ENCODE measurements around the gene CMYA5.

DNA sequence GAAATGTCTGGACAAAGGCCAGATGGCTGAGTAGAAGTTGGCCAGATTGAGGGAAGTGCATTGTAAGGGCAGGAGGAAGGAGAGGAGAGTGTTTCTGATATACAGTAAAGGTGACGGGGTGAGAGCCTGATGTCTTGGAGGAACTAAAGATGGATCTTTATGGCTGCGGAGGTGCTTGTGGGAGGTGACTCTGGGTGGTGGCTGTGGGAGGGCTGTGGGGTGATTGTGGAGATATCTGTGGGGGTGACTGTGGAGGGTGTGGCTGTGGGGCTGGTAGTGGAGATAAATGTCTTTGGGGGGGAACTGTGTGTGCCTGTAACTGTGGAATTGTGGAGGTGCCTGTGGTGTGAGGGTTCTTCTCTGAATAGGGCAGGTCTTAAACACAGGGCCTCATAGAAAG, 121.4 kb downstream of the CMYA5 start:
- TF ChIP-seq, protein P1, sequence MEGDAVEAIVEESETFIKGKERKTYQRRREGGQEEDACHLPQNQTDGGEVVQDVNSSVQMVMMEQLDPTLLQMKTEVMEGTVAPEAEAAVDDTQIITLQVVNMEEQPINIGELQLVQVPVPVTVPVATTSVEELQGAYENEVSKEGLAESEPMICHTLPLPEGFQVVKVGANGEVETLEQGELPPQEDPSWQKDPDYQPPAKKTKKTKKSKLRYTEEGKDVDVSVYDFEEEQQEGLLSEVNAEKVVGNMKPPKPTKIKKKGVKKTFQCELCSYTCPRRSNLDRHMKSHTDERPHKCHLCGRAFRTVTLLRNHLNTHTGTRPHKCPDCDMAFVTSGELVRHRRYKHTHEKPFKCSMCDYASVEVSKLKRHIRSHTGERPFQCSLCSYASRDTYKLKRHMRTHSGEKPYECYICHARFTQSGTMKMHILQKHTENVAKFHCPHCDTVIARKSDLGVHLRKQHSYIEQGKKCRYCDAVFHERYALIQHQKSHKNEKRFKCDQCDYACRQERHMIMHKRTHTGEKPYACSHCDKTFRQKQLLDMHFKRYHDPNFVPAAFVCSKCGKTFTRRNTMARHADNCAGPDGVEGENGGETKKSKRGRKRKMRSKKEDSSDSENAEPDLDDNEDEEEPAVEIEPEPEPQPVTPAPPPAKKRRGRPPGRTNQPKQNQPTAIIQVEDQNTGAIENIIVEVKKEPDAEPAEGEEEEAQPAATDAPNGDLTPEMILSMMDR (IDR thresholded peaks at IDR 0.05; ENCODE audit: extremely low read depth in 1 of 2, insufficient read depth in 1 of 2, low read depth in 1 of 2, low read length in 2 of 2), result no peak
- no peak for TF ChIP-seq MYC (IDR thresholded peaks at IDR 0.05; ENCODE audit: low read depth, low read length)
- no peak for TF ChIP-seq POLR2AphosphoS5 (IDR thresholded peaks at IDR 0.05; ENCODE audit: insufficient read depth, low read depth, low read length)
- no peak for TF ChIP-seq EZH2 (IDR thresholded peaks at IDR 0.05; ENCODE audit: borderline replicate concordance, low read depth, low read length, severe bottlenecking)
- TF ChIP-seq, protein P2, sequence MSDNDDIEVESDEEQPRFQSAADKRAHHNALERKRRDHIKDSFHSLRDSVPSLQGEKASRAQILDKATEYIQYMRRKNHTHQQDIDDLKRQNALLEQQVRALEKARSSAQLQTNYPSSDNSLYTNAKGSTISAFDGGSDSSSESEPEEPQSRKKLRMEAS (IDR thresholded peaks at IDR 0.05; ENCODE audit: insufficient read depth, insufficient read length), result no peak
- no peak for TF ChIP-seq POLR2A (IDR thresholded peaks at IDR 0.05; ENCODE audit: low read depth, low read length)
- TF ChIP-seq GATA2 (IDR thresholded peaks at IDR 0.05; ENCODE audit: insufficient read depth, insufficient read length, low read depth, low read length), result no peak

Data from endothelial cell of umbilical vein (primary cell).